GM12878 (cell line): Measurements from ENCODE around the gene AURKAIP1.

Experiments
- BACH1 ChIP-seq: fragments of 450-650 bp; IDR thresholded peaks from 2 replicates; pipeline ENCODE4 v1.6.1; 2017; ENCODE audit warnings: mild to moderate bottlenecking, borderline replicate concordance
- CHD2 ChIP-seq: IDR thresholded peaks from 2 replicates; pipeline ENCODE4 v1.6.1; 2011; ENCODE audit warnings: low read depth, low read length, improper control_type of control experiment, borderline replicate concordance
- EP300 ChIP-seq, 2 experiments: fragments of 150-350 bp in 1 of 2; IDR thresholded peaks; 2 replicates each; pipeline ENCODE4 v1.6.1; 2011 to 2012; ENCODE audit warnings: low read depth in 2 of 2, low read length in 2 of 2, borderline replicate concordance in 1 of 2, improper control_type of control experiment in 1 of 2, inconsistent platforms in 1 of 2; ENCODE audit not compliant: control insufficient read depth in 1 of 2
- POLR2A ChIP-seq: IDR thresholded peaks from 2 replicates; pipeline ENCODE4 v1.6.1; 2011; ENCODE audit warnings: low read depth, mild to moderate bottlenecking, low read length
- SIN3A ChIP-seq: IDR thresholded peaks from 2 replicates; pipeline ENCODE4 v1.6.1; 2012; ENCODE audit warnings: low read depth, low read length, improper control_type of control experiment
- SIX5 ChIP-seq: IDR thresholded peaks from 2 replicates; pipeline ENCODE4 v1.6.1; 2011; ENCODE audit warnings: mild to moderate bottlenecking, low read depth, low read length, moderate library complexity; ENCODE audit not compliant: severe bottlenecking
- SMC3 ChIP-seq: IDR thresholded peaks from 2 replicates; pipeline ENCODE4 v1.6.1; 2011; ENCODE audit warnings: low read length, improper control_type of control experiment, borderline replicate concordance
- TF ChIP-seq, protein P1 (sequence below): IDR thresholded peaks from 2 replicates; pipeline ENCODE4 v1.6.1; 2012; ENCODE audit warnings: low read length, inconsistent platforms
- TF ChIP-seq, protein P2 (sequence below), 3 experiments: IDR thresholded peaks in 2 of 3; conservative IDR thresholded peaks in 1 of 3; 2 replicates each; pipeline ENCODE4 v1.5.1; 2011; ENCODE audit warnings: low read depth in 3 of 3, low read length in 3 of 3, mild to moderate bottlenecking in 3 of 3, control low read depth in 2 of 3, moderate library complexity in 2 of 3, inconsistent platforms in 1 of 3, mixed read lengths in 1 of 3; ENCODE audit not compliant: control insufficient read depth in 2 of 3, insufficient read depth in 1 of 3; ENCODE audit errors: extremely low read depth in 1 of 3
- TF ChIP-seq, protein P3 (sequence below): fragments of 450-650 bp; IDR thresholded peaks from 2 replicates; pipeline ENCODE4 v1.6.1; 2017; ENCODE audit warnings: mild to moderate bottlenecking, moderate library complexity

DNA sequence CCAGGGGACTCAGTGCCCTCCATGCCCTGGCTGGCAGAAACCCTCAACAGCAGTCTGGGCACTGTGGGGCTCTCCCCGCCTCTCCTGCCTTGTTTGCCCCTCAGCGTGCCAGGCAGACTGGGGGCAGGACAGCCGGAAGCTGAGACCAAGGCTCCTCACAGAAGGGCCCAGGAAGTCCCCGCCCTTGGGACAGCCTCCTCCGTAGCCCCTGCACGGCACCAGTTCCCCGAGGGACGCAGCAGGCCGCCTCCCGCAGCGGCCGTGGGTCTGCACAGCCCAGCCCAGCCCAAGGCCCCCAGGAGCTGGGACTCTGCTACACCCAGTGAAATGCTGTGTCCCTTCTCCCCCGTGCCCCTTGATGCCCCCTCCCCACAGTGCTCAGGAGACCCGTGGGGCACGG, 46.8 kb downstream of the AURKAIP1 start:
- no peak for TF ChIP-seq POLR2A
- TF ChIP-seq, protein P1, sequence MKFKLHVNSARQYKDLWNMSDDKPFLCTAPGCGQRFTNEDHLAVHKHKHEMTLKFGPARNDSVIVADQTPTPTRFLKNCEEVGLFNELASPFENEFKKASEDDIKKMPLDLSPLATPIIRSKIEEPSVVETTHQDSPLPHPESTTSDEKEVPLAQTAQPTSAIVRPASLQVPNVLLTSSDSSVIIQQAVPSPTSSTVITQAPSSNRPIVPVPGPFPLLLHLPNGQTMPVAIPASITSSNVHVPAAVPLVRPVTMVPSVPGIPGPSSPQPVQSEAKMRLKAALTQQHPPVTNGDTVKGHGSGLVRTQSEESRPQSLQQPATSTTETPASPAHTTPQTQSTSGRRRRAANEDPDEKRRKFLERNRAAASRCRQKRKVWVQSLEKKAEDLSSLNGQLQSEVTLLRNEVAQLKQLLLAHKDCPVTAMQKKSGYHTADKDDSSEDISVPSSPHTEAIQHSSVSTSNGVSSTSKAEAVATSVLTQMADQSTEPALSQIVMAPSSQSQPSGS: no peak
- TF ChIP-seq, protein P2, sequence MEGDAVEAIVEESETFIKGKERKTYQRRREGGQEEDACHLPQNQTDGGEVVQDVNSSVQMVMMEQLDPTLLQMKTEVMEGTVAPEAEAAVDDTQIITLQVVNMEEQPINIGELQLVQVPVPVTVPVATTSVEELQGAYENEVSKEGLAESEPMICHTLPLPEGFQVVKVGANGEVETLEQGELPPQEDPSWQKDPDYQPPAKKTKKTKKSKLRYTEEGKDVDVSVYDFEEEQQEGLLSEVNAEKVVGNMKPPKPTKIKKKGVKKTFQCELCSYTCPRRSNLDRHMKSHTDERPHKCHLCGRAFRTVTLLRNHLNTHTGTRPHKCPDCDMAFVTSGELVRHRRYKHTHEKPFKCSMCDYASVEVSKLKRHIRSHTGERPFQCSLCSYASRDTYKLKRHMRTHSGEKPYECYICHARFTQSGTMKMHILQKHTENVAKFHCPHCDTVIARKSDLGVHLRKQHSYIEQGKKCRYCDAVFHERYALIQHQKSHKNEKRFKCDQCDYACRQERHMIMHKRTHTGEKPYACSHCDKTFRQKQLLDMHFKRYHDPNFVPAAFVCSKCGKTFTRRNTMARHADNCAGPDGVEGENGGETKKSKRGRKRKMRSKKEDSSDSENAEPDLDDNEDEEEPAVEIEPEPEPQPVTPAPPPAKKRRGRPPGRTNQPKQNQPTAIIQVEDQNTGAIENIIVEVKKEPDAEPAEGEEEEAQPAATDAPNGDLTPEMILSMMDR (IDR thresholded peaks at IDR 0.05 in 2 of 3, conservative IDR thresholded peaks at IDR 0.05 in 1 of 3; ENCODE audit: control insufficient read depth in 2 of 3, extremely low read depth in 1 of 3, insufficient read depth in 1 of 3, low read depth in 3 of 3, low read length in 3 of 3): no peak
- TF ChIP-seq EP300 (IDR thresholded peaks at IDR 0.05; ENCODE audit: borderline replicate concordance in 1 of 2, control insufficient read depth in 1 of 2, low read depth in 2 of 2, low read length in 2 of 2): no peak
- no peak for TF ChIP-seq BACH1
- no peak for TF ChIP-seq SMC3
- TF ChIP-seq, protein P3, sequence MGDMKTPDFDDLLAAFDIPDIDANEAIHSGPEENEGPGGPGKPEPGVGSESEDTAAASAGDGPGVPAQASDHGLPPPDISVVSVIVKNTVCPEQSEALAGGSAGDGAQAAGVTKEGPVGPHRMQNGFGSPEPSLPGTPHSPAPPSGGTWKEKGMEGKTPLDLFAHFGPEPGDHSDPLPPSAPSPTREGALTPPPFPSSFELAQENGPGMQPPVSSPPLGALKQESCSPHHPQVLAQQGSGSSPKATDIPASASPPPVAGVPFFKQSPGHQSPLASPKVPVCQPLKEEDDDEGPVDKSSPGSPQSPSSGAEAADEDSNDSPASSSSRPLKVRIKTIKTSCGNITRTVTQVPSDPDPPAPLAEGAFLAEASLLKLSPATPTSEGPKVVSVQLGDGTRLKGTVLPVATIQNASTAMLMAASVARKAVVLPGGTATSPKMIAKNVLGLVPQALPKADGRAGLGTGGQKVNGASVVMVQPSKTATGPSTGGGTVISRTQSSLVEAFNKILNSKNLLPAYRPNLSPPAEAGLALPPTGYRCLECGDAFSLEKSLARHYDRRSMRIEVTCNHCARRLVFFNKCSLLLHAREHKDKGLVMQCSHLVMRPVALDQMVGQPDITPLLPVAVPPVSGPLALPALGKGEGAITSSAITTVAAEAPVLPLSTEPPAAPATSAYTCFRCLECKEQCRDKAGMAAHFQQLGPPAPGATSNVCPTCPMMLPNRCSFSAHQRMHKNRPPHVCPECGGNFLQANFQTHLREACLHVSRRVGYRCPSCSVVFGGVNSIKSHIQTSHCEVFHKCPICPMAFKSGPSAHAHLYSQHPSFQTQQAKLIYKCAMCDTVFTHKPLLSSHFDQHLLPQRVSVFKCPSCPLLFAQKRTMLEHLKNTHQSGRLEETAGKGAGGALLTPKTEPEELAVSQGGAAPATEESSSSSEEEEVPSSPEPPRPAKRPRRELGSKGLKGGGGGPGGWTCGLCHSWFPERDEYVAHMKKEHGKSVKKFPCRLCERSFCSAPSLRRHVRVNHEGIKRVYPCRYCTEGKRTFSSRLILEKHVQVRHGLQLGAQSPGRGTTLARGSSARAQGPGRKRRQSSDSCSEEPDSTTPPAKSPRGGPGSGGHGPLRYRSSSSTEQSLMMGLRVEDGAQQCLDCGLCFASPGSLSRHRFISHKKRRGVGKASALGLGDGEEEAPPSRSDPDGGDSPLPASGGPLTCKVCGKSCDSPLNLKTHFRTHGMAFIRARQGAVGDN: no peak
- TF ChIP-seq SIN3A: no peak
- no peak for TF ChIP-seq SIX5
- no peak for TF ChIP-seq CHD2
